IMR-90 (cell line): ENCODE results near the gene NCKAP5. TPM values are rescaled to one million over a fixed set of nuclear protein-coding genes. Genes with fewer than 3 reads are reported as not detected.

Source experiments
- MAZ ChIP-seq: IDR thresholded peaks from 2 replicates; pipeline ENCODE4 v1.6.1; 2012; ENCODE audit warnings: low read depth, mild to moderate bottlenecking, low read length, improper control_type of control experiment, moderate library complexity, borderline replicate concordance
- NFE2L2 ChIP-seq: fragments of 150-350 bp; IDR thresholded peaks from 2 replicates; pipeline ENCODE4 v1.6.1; 2016; ENCODE audit warnings: low read depth, mild to moderate bottlenecking, low read length
- RAD21 ChIP-seq: IDR thresholded peaks from 2 replicates; pipeline ENCODE4 v1.6.1; 2012; ENCODE audit warnings: low read length, improper control_type of control experiment
- polyA plus RNA-seq, 3 experiments: library from polyadenylated mRNA; depleted of rRNA; stranded (reverse); fragments of >200 nt; gene quantifications; 2 replicates each; pipeline ENCODE4 v1.2.3, GENCODE V29; 2012; ENCODE audit warnings: low replicate concordance in 1 of 3
- total RNA-seq: library from RNA; depleted of rRNA; stranded (reverse); fragments of >200 nt; gene quantifications from 2 replicates; pipeline ENCODE4 v1.2.3, GENCODE V29; 2012

NCKAP5 gene
- total and polyA plus RNA-seq, 2 of the 4 experiments (the other 2 are of a cell fraction): 2.7 to 3.9 TPM

GRCh38 chr2:133498662-133499585 is 69.3 kb downstream of the NCKAP5 start (continued):
- no peak for TF ChIP-seq NFE2L2
- TF ChIP-seq RAD21: no peak
- TF ChIP-seq MAZ: no peak
